ENCODE results near the gene DYNLT2. TPM values are rescaled to one million over a fixed set of nuclear protein-coding genes. Genes with fewer than 3 reads are reported as not detected.
A peak's percentile ranks its signal among the peaks of the same experiment; 100 is the strongest.

DYNLT2 gene
- total and polyA plus RNA-seq, 2 donors (not counting 1 experiment from before 2014, with no cell fraction given), result 0.49 to 0.83 TPM

- H3K9ac ChIP-seq (ENCODE audit: insufficient read depth, low read length), result no peak overlapping the region
- no peak for DNase-seq (ENCODE audit: low read depth in 2 of 2)
- no peak overlapping the region for H3K4me2 ChIP-seq (ENCODE audit: extremely low read depth, insufficient read depth, low read length)
- TF ChIP-seq CTCF (conservative IDR thresholded peaks at IDR 0.05 in 1 of 2, IDR thresholded peaks at IDR 0.05 in 1 of 2; ENCODE audit: low read depth in 1 of 2, low read length in 2 of 2), result no peak
- TF ChIP-seq EZH2 (IDR thresholded peaks at IDR 0.05; ENCODE audit: low read length, missing control alignments), result no peak
- no peak overlapping the region for H3K4me3 ChIP-seq (replicated peaks in 1 of 4; ENCODE audit: control extremely low read depth in 1 of 4, insufficient read depth in 1 of 4, low read depth in 3 of 4, low read length in 4 of 4)
- H2AFZ ChIP-seq (ENCODE audit: low read length), result no peak overlapping the region
- no peaks in the 10 kb centered on the region for H3K9me3 ChIP-seq (ENCODE audit: control insufficient read depth, insufficient read depth, low read depth, low read length)
- H3K36me3 ChIP-seq (ENCODE audit: control insufficient read depth, insufficient read depth, low read length), result no peaks in the 10 kb centered on the region
- H3K27me3 ChIP-seq (ENCODE audit: control insufficient read depth, insufficient read depth, low read length), result no peaks in the 10 kb centered on the region
- H3K27ac ChIP-seq (ENCODE audit: insufficient read depth, low read length), result no peak overlapping the region
- peaks cover 2% of the 10 kb centered on the region for H3K4me1 ChIP-seq (ENCODE audit: control insufficient read depth, extremely low read depth, insufficient read depth, low read length)
- H3K79me2 ChIP-seq (ENCODE audit: control insufficient read depth, insufficient read depth, low read length), result peaks cover 6% of the 10 kb centered on the region
- H4K20me1 ChIP-seq (ENCODE audit: control insufficient read depth, extremely low read depth, insufficient read depth, low read length), result no peaks in the 10 kb centered on the region
Observed at GRCh38 chr6:169726963-169727362, 24.4 kb downstream of the DYNLT2 start.

GRCh38 chr6:169726049-169726400, 25.3 kb downstream of the DYNLT2 start:
- TF ChIP-seq EZH2 (IDR thresholded peaks at IDR 0.05; ENCODE audit: low read length, missing control alignments) (no peak), CTCF (conservative IDR thresholded peaks at IDR 0.05 in 1 of 2, IDR thresholded peaks at IDR 0.05 in 1 of 2; ENCODE audit: low read depth in 1 of 2, low read length in 2 of 2) (no peak)
- no peak overlapping the region for H3K9ac ChIP-seq (ENCODE audit: insufficient read depth, low read length)
- peaks cover 2% of the 10 kb centered on the region for H3K4me1 ChIP-seq (ENCODE audit: control insufficient read depth, extremely low read depth, insufficient read depth, low read length)
- no peak overlapping the region for H3K4me3 ChIP-seq (replicated peaks in 1 of 4; ENCODE audit: control extremely low read depth in 1 of 4, insufficient read depth in 1 of 4, low read depth in 3 of 4, low read length in 4 of 4)
- H3K36me3 ChIP-seq (ENCODE audit: control insufficient read depth, insufficient read depth, low read length), result no peaks in the 10 kb centered on the region
- no peak overlapping the region for H2AFZ ChIP-seq (ENCODE audit: low read length)
- DNase-seq (ENCODE audit: low read depth in 2 of 2), result no peak
- H3K27me3 ChIP-seq (ENCODE audit: control insufficient read depth, insufficient read depth, low read length), result no peaks in the 10 kb centered on the region
- peaks cover 15% of the 10 kb centered on the region for H3K79me2 ChIP-seq (ENCODE audit: control insufficient read depth, insufficient read depth, low read length)
- no peak overlapping the region for H3K27ac ChIP-seq (ENCODE audit: insufficient read depth, low read length)
- H3K4me2 ChIP-seq (ENCODE audit: extremely low read depth, insufficient read depth, low read length), result no peak overlapping the region
- no peaks in the 10 kb centered on the region for H3K9me3 ChIP-seq (ENCODE audit: control insufficient read depth, insufficient read depth, low read depth, low read length)
- no peaks in the 10 kb centered on the region for H4K20me1 ChIP-seq (ENCODE audit: control insufficient read depth, extremely low read depth, insufficient read depth, low read length)

GRCh38 chr6:169725125-169726048, 26.0 kb downstream of the DYNLT2 start:
- H2AFZ ChIP-seq (ENCODE audit: low read length), result peak overlapping the region; percentile 63
- peak; percentile 74 to 91 for DNase-seq (ENCODE audit: low read depth in 2 of 2)
- H3K4me3 ChIP-seq (replicated peaks in 1 of 4; ENCODE audit: control extremely low read depth in 1 of 4, insufficient read depth in 1 of 4, low read depth in 3 of 4, low read length in 4 of 4), result peak overlapping the region; percentile 50 to 61 (median 54)
- H4K20me1 ChIP-seq (ENCODE audit: control insufficient read depth, extremely low read depth, insufficient read depth, low read length), result no peaks in the 10 kb centered on the region
- H3K9me3 ChIP-seq (ENCODE audit: control insufficient read depth, insufficient read depth, low read depth, low read length), result no peaks in the 10 kb centered on the region
- no peaks in the 10 kb centered on the region for H3K27me3 ChIP-seq (ENCODE audit: control insufficient read depth, insufficient read depth, low read length)
- H3K27ac ChIP-seq (ENCODE audit: insufficient read depth, low read length), result peak overlapping the region; percentile 87
- H3K9ac ChIP-seq (ENCODE audit: insufficient read depth, low read length), result peak overlapping the region; percentile 88
- TF ChIP-seq CTCF (conservative IDR thresholded peaks at IDR 0.05 in 1 of 2, IDR thresholded peaks at IDR 0.05 in 1 of 2; ENCODE audit: low read depth in 1 of 2, low read length in 2 of 2) (no peak), EZH2 (IDR thresholded peaks at IDR 0.05; ENCODE audit: low read length, missing control alignments) (no peak)
- H3K4me2 ChIP-seq (ENCODE audit: extremely low read depth, insufficient read depth, low read length), result peak overlapping the region; percentile 88
- H3K4me1 ChIP-seq (ENCODE audit: control insufficient read depth, extremely low read depth, insufficient read depth, low read length), result peaks cover 2% of the 10 kb centered on the region
- H3K79me2 ChIP-seq (ENCODE audit: control insufficient read depth, insufficient read depth, low read length), result peaks cover 20% of the 10 kb centered on the region
- H3K36me3 ChIP-seq (ENCODE audit: control insufficient read depth, insufficient read depth, low read length), result no peaks in the 10 kb centered on the region
